Transverse colon (tissue), 3 donors: ENCODE results near the gene RANBP10.

Experiments
- POLR2A ChIP-seq: fragments of 450-650 bp; IDR thresholded peaks from one replicate; pipeline ENCODE4 v1.6.1; 2016; ENCODE audit warnings: antibody characterized with exemption, mild to moderate bottlenecking, moderate library complexity
- TF ChIP-seq, protein P1 (sequence below), 5 experiments: fragments of 200-600 bp in 3 of 5; fragments of 450-650 bp in 2 of 5; sonication (generic) in 3 of 5; IDR thresholded peaks; 1 replicate in 2 of 5; 2 replicates in 3 of 5; pipeline ENCODE4 v1.5.1; 2016 to 2017; ENCODE audit warnings: antibody characterized with exemption in 5 of 5, inconsistent platforms in 3 of 5, mild to moderate bottlenecking in 2 of 5, moderate library complexity in 1 of 5

DNA sequence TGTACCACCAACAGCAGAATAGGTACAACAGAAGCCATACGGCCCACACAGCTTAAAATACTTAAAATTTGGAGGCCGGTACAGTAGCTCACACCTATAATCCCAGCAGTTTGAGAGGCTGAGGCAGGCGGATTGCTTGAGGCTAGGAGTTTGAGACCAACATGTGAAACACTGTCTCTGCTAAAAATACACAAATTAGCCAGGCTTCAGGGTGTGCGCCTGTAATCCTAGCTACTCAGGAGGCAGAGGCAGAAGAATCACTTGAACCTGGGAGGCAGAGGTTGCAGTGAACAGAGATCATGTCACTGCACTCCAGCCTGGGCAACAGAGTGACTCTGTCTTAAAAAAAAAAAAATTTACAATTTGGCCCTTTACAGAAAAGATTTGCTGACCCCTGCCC is 104.2 kb downstream of the RANBP10 start:
- no peak for TF ChIP-seq POLR2A
- TF ChIP-seq, protein P1, sequence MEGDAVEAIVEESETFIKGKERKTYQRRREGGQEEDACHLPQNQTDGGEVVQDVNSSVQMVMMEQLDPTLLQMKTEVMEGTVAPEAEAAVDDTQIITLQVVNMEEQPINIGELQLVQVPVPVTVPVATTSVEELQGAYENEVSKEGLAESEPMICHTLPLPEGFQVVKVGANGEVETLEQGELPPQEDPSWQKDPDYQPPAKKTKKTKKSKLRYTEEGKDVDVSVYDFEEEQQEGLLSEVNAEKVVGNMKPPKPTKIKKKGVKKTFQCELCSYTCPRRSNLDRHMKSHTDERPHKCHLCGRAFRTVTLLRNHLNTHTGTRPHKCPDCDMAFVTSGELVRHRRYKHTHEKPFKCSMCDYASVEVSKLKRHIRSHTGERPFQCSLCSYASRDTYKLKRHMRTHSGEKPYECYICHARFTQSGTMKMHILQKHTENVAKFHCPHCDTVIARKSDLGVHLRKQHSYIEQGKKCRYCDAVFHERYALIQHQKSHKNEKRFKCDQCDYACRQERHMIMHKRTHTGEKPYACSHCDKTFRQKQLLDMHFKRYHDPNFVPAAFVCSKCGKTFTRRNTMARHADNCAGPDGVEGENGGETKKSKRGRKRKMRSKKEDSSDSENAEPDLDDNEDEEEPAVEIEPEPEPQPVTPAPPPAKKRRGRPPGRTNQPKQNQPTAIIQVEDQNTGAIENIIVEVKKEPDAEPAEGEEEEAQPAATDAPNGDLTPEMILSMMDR (IDR thresholded peaks at IDR 0.05) = no peak
